OCI-LY3 (cell line): ENCODE measurements around the gene MINDY1.

Experiments used
- H2AFZ ChIP-seq: fragments of 200-600, 300-600 bp; shearing (Covaris generic); 2 replicates; pipeline ENCODE4 v1.6.0; 2014; ENCODE audit warnings: antibody characterized with exemption, low read depth, low read length
- H3K27ac ChIP-seq: fragments of 200-600, 300-600 bp; sonication (generic); 2 replicates; pipeline ENCODE4 v1.5.1; 2014; ENCODE audit warnings: mild to moderate bottlenecking, low read length, moderate library complexity, mixed read lengths
- H3K27me3 ChIP-seq: fragments of 200-600, 300-600 bp; sonication (generic); 2 replicates; pipeline ENCODE4 v1.6.1; 2014; ENCODE audit warnings: low read depth, low read length, mixed read lengths
- H3K36me3 ChIP-seq: fragments of 200-600, 300-600 bp; sonication (generic); replicated peaks from 2 replicates; pipeline ENCODE3; 2014; ENCODE audit warnings: low read depth, low read length, mixed read lengths
- H3K4me1 ChIP-seq: fragments of 300-600, 200-600 bp; sonication (generic); 2 replicates; pipeline ENCODE4 v1.6.1; 2014; ENCODE audit warnings: low read length, mixed read lengths
- H3K4me2 ChIP-seq: fragments of 200-600, 300-600 bp; sonication (generic); 2 replicates; pipeline ENCODE4 v1.6.1; 2014; ENCODE audit warnings: low read length, mixed read lengths
- H3K4me3 ChIP-seq: fragments of 300-600, 200-600 bp; sonication (generic); 2 replicates; pipeline ENCODE4 v1.5.1; 2014; ENCODE audit warnings: antibody characterized with exemption, mild to moderate bottlenecking, low read length, moderate library complexity
- H3K79me2 ChIP-seq: fragments of 300-600, 200-600 bp; shearing (Covaris generic); 2 replicates; pipeline ENCODE4 v1.6.1; 2014; ENCODE audit warnings: mild to moderate bottlenecking, low read length, mixed read lengths
- H3K9ac ChIP-seq: fragments of 300-600, 200-600 bp; shearing (Covaris generic); 2 replicates; pipeline ENCODE4 v1.6.0; 2014; ENCODE audit warnings: mild to moderate bottlenecking, low read length, moderate library complexity
- H3K9me3 ChIP-seq: fragments of 200-600, 300-600 bp; shearing (Covaris generic); 2 replicates; pipeline ENCODE4 v1.6.1; 2014; ENCODE audit warnings: low read length, mixed read lengths; ENCODE audit not compliant: insufficient read depth
- H4K20me1 ChIP-seq: fragments of 200-600, 300-600 bp; sonication (generic); 2 replicates; pipeline ENCODE4 v1.6.1; 2016; ENCODE audit warnings: low read length, mixed read lengths; ENCODE audit not compliant: insufficient read depth
- CTCF ChIP-seq: fragments of 200-600, 300-600 bp; sonication (generic); IDR thresholded peaks from 2 replicates; pipeline ENCODE4 v1.5.1; 2014; ENCODE audit warnings: antibody characterized with exemption, low read length, low read depth
- EZH2phosphoT487 ChIP-seq: fragments of 200-600 bp; shearing (Covaris generic); IDR thresholded peaks from 2 replicates; pipeline ENCODE4 v1.6.1; 2018; ENCODE audit warnings: antibody characterized with exemption, mixed run types, low read depth

The MINDY1 gene

DNA sequence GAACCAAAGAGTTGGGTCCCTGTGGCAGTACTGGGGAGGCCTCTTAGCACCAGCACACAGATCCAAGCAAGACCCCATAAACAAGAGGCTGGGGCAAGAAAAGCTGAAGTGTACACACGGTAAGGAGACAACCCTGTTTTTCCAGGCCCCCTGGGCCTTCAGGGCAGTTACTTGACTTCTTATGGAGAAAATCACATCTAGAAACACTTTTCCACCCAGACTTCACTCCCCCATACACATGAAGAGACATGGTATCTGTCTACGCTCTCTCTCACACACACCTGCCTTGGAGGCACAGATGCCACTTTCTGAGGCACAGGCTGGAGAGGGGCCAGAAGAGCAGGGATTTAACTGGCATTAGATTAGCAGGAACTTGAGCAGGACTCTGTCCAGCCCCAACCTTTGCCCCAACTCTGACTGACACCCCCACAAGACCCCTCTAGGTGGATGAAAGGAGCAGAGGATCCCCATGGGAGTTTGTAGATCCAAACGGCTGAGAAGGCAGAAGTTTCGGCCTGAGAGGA is 34.2 kb downstream of the MINDY1 start:
- peaks cover 82% of the 10 kb centered on the region for H3K79me2 ChIP-seq
- H4K20me1 ChIP-seq: peaks cover 43% of the 10 kb centered on the region
- TF ChIP-seq CTCF (no peak), EZH2phosphoT487 (no peak)
- no peaks in the 10 kb centered on the region for H3K9me3 ChIP-seq
- H3K4me2 ChIP-seq: peak overlapping the region; percentile 97
- no peaks in the 10 kb centered on the region for H3K27me3 ChIP-seq
- H3K4me1 ChIP-seq: peaks cover 40% of the 10 kb centered on the region
- peak overlapping the region; percentile 87; the same call in 1 of the 2 replicates for H3K9ac ChIP-seq
- H3K4me3 ChIP-seq: peak overlapping the region; percentile 87
- H3K36me3 ChIP-seq: peaks cover 17% of the 10 kb centered on the region
- H3K27ac ChIP-seq: no peak overlapping the region
- no peak overlapping the region for H2AFZ ChIP-seq

GRCh38 chr1:150971583-150972416 is 34.9 kb downstream of the MINDY1 start:
- Histone ChIP-seq H3K79me2 (peaks cover 82% of the 10 kb centered on the region), H3K4me1 (peaks cover 33% of the 10 kb centered on the region), H3K36me3 (peaks cover 23% of the 10 kb centered on the region), H3K27ac (no peak overlapping the region), H3K9me3 (no peaks in the 10 kb centered on the region), H3K4me3 (no peak overlapping the region), H3K27me3 (no peaks in the 10 kb centered on the region), H2AFZ (no peak overlapping the region), H4K20me1 (peaks cover 43% of the 10 kb centered on the region), H3K4me2 (peak overlapping the region; percentile 97), H3K9ac (no peak overlapping the region)
- no peak for TF ChIP-seq EZH2phosphoT487
- no peak for TF ChIP-seq CTCF

- TF ChIP-seq EZH2phosphoT487 (no peak), CTCF (no peak)
- no peak overlapping the region for H3K9ac ChIP-seq
- H3K27me3 ChIP-seq: no peaks in the 10 kb centered on the region
- H3K27ac ChIP-seq: no peak overlapping the region
- peaks cover 26% of the 10 kb centered on the region for H3K4me1 ChIP-seq
- no peak overlapping the region for H3K4me2 ChIP-seq
- no peak overlapping the region for H3K4me3 ChIP-seq
- H2AFZ ChIP-seq: no peak overlapping the region
- peaks cover 31% of the 10 kb centered on the region for H3K36me3 ChIP-seq
- no peaks in the 10 kb centered on the region for H3K9me3 ChIP-seq
- H3K79me2 ChIP-seq: peaks cover 79% of the 10 kb centered on the region
- peaks cover 43% of the 10 kb centered on the region for H4K20me1 ChIP-seq
Observed at GRCh38 chr1:150970808-150971582, 35.7 kb downstream of the MINDY1 start.

DNA sequence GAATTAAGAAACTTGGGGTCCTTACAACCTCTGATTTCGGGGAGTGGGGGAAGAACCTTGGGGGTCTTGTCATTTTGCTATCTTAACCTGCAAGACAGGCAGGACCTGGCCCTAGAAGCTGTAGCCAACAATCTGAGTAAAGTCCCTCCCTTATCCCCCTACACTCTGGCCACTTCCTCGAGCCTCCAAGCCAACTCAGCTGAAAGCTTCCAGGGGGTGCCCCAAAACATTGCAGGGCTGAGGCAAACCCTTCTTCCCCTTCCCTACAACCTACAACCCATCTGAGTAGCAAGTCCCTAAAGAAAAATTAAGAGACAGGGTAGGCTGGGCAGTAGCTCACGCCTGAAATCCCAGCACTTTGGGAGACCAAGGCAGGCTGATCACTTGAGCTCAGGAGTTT is 37.1 kb downstream of the MINDY1 start:
- no peaks in the 10 kb centered on the region for H3K27me3 ChIP-seq

More for the DNA sequence above, 37.1 kb downstream of the MINDY1 start:
- TF ChIP-seq CTCF (no peak), EZH2phosphoT487 (no peak)
- Histone ChIP-seq H3K4me3 (no peak overlapping the region), H3K4me2 (no peak overlapping the region), H3K9ac (no peak overlapping the region), H3K4me1 (peaks cover 20% of the 10 kb centered on the region), H3K27ac (no peak overlapping the region), H2AFZ (no peak overlapping the region), H3K9me3 (no peaks in the 10 kb centered on the region), H3K79me2 (peaks cover 66% of the 10 kb centered on the region), H3K36me3 (peaks cover 42% of the 10 kb centered on the region), H4K20me1 (peaks cover 43% of the 10 kb centered on the region)
